Kasumi-1 (cell line): ENCODE results near the gene RGL2.

Source experiments
- DNase-seq, 2 experiments: peaks; one replicate each; lab custom pipeline; 2025; lab: John Stamatoyannopoulos, UW

Gene RGL2

DNA sequence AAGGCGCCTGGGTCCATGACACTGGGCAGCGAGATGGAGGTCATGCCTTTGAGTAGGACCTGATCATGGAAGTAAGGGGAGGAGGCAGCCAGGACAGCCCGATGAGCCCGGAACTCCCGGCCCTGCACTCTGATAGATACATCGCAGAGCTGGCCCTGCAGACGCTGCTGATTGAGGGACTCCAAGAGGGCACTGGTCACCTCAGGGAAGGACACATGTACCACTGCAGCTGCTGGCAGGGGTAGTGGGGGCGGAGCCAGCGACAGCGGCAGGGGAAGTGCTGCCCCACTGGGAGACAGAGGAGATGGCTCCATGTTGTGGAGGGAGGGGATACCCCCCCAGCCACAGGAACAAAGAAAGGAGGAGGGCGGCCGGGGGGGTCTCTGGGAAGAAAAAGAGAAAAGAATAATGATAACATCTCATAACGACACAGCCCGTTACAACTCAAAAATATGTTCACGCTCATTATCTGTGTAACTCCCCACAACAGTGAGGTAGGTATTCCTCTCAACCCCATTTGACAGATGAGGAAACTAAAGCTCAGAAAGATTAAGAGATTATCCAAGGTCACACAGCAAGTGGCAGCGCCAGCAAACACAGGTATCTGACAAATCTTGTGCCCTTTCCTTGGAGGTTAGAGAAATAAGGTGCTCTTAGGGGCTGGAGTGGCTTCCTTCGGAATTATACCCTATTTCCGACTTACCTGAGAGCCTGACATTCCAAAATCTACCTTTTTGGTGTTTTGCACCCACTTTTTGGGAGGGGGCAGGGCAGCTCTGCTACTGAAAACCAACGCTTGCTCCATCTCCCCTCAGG lies 18.1 kb upstream of the RGL2 start:
- no peak for DNase-seq

DNA sequence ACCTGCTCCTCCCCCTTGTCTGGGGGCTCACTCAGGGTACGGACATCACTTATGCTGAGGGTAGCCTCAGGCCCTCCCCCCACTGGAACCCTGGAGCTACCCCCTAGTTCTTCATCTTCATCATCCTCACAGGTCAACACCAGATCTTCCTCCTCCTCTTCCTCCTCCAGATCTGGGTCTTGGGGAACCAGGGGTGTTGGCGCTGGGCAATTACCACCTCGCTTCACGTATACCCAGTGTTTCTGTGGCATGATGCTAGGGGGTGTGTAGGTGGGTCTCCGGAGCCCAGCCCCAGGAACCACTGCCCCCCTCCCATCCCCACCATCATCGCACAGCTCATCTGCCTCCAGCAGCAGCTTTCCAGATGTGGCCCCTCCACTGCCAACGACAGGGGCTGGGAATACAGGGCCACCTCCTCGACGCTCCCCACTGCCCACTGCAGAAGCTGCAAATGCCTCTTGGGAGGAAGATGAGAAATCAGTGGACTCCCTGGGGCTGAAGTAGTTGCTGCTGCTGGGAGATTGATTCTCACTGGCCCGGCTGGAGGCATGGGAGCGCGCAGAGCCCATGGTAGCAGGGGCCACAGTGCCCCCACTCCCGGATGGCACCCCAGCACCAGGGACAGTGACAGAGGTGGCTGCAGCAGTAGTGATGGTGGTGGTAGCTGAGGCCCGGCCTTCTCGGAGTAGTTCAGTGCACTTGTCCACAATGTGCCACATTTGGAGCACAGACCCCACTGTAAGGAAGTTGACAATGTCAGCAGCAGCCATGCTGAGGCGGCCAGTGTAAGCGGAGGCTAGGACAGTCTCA lies 17.3 kb upstream of the RGL2 start:
- no peak for DNase-seq

- no peak for DNase-seq
These were observed 16.4 kb upstream of the RGL2 start for GRCh38 chr6:33314943-33315792.

- DNase-seq: peak; percentile 50 to 51
These were observed 15.8 kb upstream of the RGL2 start for GRCh38 chr6:33314515-33314942.

DNA sequence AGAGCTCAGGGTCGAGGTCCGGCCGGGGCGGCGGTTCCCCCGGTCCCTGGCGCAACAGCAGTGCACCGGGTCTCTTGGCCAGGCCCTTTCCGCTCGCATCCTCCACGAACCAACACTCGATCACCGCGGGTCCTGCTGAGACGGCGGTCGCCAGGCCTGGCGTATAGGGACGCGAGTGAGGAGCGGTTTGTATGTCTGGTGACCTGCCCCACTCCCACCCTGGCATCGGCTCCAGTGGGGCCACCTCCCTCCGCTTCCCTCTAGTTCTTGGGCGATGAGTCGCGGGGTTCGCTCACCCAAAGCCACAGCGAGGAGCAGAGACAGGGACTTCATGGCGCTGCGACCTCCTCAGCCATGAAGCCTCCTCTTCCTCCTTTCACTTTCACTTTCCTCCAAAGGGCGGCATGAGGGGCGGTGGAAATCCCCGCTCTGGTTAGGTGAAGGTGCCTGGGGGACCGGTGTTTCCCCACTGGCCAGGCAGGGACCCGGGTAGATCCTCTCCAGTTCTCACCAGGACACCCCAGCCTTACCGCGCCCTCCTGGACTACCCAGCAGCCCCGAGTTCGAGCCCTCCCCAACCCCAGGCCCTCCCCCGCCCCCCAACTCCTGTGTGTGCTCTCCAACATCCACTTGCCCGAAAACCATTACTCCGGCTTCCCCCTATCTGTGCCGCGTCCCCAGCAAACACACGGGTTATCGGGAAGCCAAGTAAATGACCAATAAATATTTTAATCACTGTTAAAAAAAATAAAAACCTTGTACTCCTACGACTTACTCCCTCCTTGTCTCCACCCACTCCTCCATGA lies 15.2 kb upstream of the RGL2 start, which contains the start of gene TAPBP:
Gene TAPBP (minus strand): TSS at position 370 of the 806 bp plus-strand sequence. CDS start 37 bp downstream, at position 333.
- peak; percentile 61 to 73 for DNase-seq

- DNase-seq: peak; percentile 48 to 68
These were observed 14.5 kb upstream of the RGL2 start for GRCh38 chr6:33313105-33313708.

GRCh38 chr6:33312361-33313104 lies 13.8 kb upstream of the RGL2 start:
- peak; percentile 68 to 69 for DNase-seq

GRCh38 chr6:33306356-33306755 lies 7.6 kb upstream of the RGL2 start:
- no peak for DNase-seq

DNA sequence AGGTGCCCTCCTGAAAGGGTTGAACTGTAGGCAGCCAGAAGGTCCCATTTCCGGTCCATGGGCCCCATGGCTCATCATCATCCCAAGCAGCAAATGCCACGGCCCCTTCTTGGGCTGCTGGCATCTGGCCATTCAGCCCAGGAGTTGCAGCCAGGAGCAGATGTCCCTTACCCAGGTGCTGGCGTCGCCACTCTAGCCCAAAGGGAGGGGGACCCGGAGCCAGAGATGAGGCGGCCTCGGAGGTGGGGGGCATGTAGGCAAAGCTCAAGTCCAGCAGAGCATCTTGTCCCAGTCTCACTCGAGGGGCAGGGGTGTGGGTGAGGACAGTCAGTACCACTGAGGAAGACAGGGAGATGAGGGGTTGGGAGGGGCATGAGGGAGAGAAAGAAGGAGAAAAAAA lies 6.3 kb upstream of the RGL2 start:
- no peak for DNase-seq

DNA sequence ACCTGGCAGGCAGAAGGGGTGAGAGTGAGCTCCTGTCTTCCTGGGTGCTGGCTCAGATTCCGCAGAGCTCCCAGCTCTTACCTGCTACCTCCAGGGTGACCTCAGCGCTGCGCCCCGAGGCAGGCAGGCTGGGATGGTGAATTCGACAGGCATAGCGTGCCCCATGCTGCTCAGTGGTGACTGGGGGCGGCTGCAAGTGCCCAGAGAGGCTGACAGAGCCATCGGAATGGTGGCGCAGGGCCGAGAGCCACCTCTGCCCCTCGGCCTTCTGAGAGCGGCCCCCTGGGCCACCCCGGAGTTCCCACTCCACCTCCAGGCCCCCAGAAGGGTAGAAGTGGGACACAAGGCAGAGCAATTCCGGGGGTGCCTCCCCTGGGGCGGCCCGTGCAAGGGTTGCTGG lies 5.5 kb upstream of the RGL2 start:
- no peak for DNase-seq

- DNase-seq: no peak
These were observed 3.1 kb upstream of the RGL2 start for GRCh38 chr6:33301877-33302276.

DNA sequence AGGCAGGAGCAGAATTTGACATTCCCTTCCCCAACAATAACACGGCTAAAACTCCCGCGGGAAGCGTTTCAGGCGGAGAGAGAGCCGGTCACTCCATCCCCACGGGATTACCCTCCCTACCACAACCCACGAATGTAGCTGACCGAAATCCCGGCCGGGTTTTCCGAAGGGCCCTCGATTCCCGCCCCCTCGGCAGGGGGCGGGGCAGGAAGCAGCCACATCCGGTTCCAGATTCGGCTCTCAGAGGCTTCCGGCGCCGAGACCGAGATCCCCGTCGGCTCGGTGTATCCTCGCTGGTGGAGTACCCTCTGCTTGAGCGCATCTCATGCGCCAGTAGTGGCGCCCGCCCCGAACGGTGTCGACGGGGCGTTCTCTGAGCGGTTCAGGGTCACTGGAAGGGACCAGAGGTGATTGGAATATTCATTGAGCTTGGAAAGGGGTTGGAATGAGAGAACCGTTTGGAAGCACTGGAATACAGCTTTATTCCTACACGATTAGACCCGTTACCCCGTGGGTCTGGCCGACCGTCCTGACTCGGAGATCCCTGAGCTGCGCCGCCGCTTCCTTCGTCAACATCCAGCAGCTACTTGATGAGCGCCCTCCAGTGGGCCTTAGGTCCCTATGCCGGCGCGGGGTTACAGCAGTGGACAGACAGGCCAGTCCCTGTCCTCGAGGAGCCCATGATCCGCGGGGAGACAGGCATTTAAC lies 649 bp upstream of the RGL2 start:
- peak; percentile 87 to 92 for DNase-seq

DNA sequence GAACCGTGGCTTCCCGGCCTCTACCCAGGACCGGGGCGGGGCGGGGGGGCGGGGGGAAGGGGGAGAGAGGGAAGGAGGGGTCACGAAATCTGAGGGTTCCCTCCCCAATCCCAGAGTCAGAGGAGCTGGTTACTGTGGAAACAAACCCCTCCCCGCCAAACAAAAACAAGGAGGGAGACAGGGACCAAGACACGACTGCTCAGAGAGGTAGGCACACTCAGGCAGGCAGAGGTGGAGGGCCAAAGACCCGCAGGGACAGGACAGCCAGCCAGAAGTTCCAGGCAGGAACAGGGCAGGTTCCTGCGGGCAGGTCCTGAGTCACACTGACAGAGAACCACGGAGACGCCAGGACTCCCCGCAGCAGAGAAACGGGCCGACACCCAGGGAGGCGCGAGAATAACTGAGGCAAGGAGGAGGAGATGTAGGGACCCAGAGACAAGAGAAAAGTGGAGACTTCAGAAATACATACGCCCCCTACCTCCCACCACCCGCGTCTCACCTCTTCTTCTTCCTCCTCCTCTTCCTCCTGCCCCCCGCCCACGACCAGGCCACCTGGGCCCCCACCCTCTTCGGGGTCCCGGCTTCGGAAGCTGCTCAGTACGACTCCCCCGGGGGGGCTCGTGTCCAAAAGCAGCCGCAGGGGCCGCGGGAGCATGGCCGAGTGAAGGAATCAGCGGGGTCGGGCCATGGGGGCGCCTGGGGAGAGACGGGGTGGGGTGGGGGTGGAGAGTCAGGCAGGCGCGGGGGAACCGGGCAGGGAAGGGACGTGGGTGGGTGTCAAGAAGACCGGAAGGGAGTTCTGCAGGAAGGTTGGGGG lies 578 bp downstream of the RGL2 start:
- DNase-seq: peak; percentile 68 to 71

DNA sequence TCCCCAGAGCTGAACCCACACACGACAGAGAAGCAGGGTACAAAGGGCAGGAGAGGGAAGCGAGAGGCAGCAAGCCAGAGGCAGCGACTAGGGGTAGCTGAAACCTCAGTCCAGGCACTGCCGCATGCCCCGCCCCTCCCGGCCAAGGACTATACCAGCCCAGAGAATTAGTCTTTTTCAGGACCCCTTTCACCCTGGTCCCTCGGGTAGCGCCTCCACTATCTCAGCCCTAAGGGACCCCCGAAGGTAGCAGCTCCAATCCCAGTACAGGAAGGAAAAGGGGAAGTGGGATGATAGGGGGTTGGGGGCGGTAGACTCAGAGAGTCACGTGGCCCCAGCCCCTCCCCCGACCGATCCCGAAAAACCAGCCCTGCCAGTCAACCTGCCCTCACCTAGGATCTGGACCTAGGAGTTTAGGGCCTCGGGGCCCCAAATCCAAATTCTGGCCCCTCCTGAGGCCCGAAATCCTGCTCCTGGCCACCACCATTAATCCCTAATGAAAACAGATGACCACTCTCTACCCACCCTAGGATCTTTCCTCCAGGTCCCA lies 1.3 kb downstream of the RGL2 start:
- peak; percentile 32 to 43 for DNase-seq

- DNase-seq: no peak
These were observed 1.8 kb downstream of the RGL2 start for GRCh38 chr6:33296797-33297405.

DNA sequence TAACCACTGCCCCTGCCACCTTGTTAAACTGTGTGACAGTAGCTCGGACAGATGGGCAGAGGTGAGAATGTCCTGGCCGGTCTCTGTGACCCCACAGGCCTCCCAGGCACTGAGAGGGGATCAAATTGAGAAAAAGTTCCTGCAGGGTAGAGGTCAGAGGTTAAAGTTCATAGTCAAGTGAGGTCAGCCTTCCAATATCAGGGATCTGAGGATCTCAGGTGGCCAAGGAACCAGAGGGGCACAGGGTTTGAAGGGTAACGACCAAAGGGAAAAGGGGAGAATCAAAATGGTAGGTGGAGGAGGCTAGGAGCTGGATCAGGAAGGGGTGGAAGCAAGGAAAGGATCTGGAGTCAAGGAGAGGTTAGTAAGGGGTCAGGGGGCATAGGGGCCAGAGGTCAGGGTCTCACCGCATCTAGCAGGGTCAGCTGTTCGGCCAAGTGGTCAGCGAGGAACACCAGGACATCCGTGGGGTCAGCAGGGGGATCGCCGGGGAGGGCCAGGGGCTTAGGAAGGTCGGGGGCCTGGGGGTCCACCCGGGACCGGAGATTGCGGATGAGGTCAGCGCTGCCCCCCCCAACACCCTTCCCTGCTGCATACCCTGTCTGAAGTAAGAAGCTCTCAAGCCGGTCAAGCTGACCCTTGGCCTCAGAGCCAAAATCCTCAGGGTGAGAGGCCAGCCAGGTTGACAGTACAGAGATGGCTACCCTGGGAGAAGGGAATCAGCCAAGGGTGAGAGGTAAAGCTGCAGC lies 2.9 kb downstream of the RGL2 start:
- no peak for DNase-seq
